ENCODE results near the gene CNTN4.

The CNTN4 gene

GRCh38 chr3:2583046-2583445 lies 484.4 kb downstream of the CNTN4 start:
- TF ChIP-seq, protein P1, sequence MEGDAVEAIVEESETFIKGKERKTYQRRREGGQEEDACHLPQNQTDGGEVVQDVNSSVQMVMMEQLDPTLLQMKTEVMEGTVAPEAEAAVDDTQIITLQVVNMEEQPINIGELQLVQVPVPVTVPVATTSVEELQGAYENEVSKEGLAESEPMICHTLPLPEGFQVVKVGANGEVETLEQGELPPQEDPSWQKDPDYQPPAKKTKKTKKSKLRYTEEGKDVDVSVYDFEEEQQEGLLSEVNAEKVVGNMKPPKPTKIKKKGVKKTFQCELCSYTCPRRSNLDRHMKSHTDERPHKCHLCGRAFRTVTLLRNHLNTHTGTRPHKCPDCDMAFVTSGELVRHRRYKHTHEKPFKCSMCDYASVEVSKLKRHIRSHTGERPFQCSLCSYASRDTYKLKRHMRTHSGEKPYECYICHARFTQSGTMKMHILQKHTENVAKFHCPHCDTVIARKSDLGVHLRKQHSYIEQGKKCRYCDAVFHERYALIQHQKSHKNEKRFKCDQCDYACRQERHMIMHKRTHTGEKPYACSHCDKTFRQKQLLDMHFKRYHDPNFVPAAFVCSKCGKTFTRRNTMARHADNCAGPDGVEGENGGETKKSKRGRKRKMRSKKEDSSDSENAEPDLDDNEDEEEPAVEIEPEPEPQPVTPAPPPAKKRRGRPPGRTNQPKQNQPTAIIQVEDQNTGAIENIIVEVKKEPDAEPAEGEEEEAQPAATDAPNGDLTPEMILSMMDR (IDR thresholded peaks at IDR 0.05; ENCODE audit: low read depth, low read length, missing control alignments) = no peak
- DNase-seq (ENCODE audit: low read depth) = no peak
- no peak overlapping the region for H3K4me3 ChIP-seq (ENCODE audit: low read depth, low read length)

GRCh38 chr3:2589336-2589969 lies 490.8 kb downstream of the CNTN4 start:
- TF ChIP-seq, protein P1 (IDR thresholded peaks at IDR 0.05; ENCODE audit: low read depth, low read length, missing control alignments) = no peak
- no peak overlapping the region for H3K4me3 ChIP-seq (ENCODE audit: low read depth, low read length)
- no peak for DNase-seq (ENCODE audit: low read depth)

GRCh38 chr3:2595486-2595885 lies 496.8 kb downstream of the CNTN4 start:
- no peak overlapping the region for H3K4me3 ChIP-seq (ENCODE audit: low read depth, low read length)
- DNase-seq (ENCODE audit: low read depth) = no peak
- TF ChIP-seq, protein P1 (IDR thresholded peaks at IDR 0.05; ENCODE audit: low read depth, low read length, missing control alignments) = no peak

DNA sequence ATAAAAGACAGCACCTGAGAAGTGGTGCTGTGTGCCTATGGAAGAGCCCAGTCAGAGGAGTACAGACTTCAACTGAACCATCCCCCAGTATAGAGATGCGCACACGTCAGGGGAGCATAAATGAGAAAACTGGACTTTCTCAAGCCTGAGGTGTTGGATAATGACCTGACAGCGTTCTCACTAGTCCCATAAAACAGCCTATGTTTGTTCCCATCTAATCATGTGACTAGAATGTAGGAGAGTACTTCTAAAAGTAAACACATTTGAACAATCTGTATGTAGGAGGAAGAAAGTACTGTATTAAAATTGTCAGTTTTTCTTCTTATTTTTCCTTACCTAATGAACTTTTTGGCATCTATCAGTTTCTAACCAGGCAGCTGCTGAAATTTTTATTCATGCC lies 498.9 kb downstream of the CNTN4 start:
- no peak for DNase-seq (ENCODE audit: low read depth)
- TF ChIP-seq, protein P1 (IDR thresholded peaks at IDR 0.05; ENCODE audit: low read depth, low read length, missing control alignments) = no peak
- H3K4me3 ChIP-seq (ENCODE audit: low read depth, low read length) = no peak overlapping the region

DNA sequence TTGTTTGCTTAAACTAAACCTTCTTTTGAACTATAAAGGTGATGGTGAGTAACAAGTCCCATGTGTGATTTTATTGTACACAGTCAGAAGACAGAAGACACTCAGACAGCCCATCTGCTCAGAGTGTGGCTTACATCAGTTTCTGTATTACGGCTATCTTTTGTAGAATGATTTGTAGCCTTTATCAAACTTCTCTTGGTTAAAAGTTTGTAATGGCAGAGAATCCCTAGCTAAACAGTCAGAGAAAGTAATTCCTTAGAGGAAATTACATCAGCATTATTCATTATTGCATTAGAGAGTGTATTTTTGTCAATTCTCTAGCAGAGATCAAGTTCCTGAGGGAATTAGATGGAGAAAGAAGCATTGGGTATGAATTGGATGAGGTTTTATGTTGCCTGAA lies 500.8 kb downstream of the CNTN4 start:
- DNase-seq (ENCODE audit: low read depth) = no peak
- H3K4me3 ChIP-seq (ENCODE audit: low read depth, low read length) = no peak overlapping the region
- TF ChIP-seq, protein P1 (IDR thresholded peaks at IDR 0.05; ENCODE audit: low read depth, low read length, missing control alignments) = no peak

DNA sequence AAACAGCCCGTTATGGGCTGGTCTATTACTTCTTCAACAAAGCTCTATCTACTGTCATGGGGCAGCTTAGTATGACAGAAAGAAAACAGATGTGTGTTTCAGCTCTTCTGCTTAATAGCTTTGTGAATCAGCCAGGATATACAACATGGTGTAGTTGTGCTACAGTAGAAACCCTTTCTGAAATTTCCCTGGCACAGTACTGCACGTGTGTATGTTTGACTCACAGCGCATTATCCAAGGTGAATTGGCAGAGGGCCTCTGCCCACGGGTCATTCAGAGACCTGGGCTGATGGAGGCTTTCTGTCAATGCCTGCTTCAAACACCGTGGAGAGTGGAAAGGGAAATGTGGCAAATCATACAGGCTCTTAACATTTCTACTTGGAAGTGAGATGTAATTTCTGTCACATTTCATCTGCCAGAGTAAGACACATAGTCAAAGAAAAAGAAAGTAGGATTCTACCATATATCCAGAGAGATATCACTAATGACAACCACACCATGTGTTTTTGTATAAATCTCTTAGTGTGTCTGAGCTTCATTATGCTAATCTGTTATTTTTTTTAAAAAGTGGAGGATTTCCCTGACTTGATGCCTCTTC lies 505.1 kb downstream of the CNTN4 start:
- TF ChIP-seq, protein P1 (IDR thresholded peaks at IDR 0.05; ENCODE audit: low read depth, low read length, missing control alignments) = no peak
- no peak overlapping the region for H3K4me3 ChIP-seq (ENCODE audit: low read depth, low read length)
- DNase-seq (ENCODE audit: low read depth) = no peak

GRCh38 chr3:2614578-2614977 lies 515.9 kb downstream of the CNTN4 start:
- TF ChIP-seq, protein P1 (IDR thresholded peaks at IDR 0.05; ENCODE audit: low read depth, low read length, missing control alignments) = no peak
- DNase-seq (ENCODE audit: low read depth) = no peak
- H3K4me3 ChIP-seq (ENCODE audit: low read depth, low read length) = no peak overlapping the region
